KOPT-K1 (cell line): ENCODE measurements around the gene SLC25A15.
"Not testable (repeated sequence)": the region's sequence is repeated elsewhere in the genome, so short reads cannot be mapped to it uniquely, and the experiment has no call there.

Experiments used
- H3K27ac ChIP-seq: fragments of 200-600 bp; sonication (generic); 2 replicates; pipeline ENCODE4 v1.5.1; 2016; ENCODE audit warnings: antibody characterized with exemption, mild to moderate bottlenecking, low read depth, low read length; ENCODE audit not compliant: poor library complexity, severe bottlenecking
- H3K36me3 ChIP-seq: fragments of 200-600 bp; sonication (generic); 2 replicates; pipeline ENCODE4 v1.5.1; 2017; ENCODE audit warnings: antibody characterized with exemption, mild to moderate bottlenecking, low read length, moderate library complexity; ENCODE audit not compliant: insufficient read depth
- H3K9me3 ChIP-seq: fragments of 200-600 bp; sonication (generic); 2 replicates; pipeline ENCODE4 v1.5.1; 2017; ENCODE audit warnings: antibody characterized with exemption, low read length, mild to moderate bottlenecking; ENCODE audit not compliant: insufficient read depth, poor library complexity, severe bottlenecking

The SLC25A15 gene

DNA sequence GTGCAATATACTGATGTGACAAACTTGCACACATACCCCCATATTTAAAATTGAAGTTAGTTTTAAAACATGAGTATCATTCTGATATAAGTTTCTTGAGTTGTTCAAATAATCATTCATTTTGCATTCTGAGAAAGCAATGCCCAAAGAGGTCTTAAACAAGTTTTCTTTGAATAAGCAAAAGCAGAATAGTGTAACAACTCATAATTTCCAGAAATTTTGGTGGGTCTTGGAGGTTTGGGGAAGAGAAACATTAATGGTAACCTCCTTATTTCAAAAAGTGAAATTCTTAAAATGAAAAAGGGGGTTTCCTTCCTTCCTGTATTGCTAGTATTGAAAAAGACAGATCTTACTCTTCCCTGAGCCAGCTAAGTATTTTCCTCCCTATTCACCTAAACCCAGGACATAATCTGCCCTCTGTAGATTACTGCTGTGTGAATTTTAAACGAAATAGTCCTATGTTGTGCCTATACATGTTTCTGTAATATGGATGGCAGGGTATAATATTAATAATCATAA, 30.4 kb downstream of the SLC25A15 start:
- peaks cover 9% of the 10 kb centered on the region for H3K9me3 ChIP-seq
- H3K27ac ChIP-seq: no peak overlapping the region
- H3K36me3 ChIP-seq: no peaks in the 10 kb centered on the region

- H3K9me3 ChIP-seq, H3K27ac ChIP-seq, H3K36me3 ChIP-seq: not testable (repeated sequence)
These were observed 50.3 kb downstream of the SLC25A15 start for GRCh38 chr13:40839725-40840124.

- H3K27ac ChIP-seq, H3K9me3 ChIP-seq, H3K36me3 ChIP-seq: not testable (repeated sequence)
These were observed 51.5 kb downstream of the SLC25A15 start for GRCh38 chr13:40840955-40841354.
